GM15510 (cell line): ENCODE data around the gene WDR33.

Experiments
- POLR2A ChIP-seq: IDR thresholded peaks from 3 replicates; pipeline ENCODE4 v1.6.1; 2011; ENCODE audit warnings: borderline replicate concordance; ENCODE audit not compliant: insufficient read length; ENCODE audit errors: extremely low read depth

The WDR33 gene

DNA sequence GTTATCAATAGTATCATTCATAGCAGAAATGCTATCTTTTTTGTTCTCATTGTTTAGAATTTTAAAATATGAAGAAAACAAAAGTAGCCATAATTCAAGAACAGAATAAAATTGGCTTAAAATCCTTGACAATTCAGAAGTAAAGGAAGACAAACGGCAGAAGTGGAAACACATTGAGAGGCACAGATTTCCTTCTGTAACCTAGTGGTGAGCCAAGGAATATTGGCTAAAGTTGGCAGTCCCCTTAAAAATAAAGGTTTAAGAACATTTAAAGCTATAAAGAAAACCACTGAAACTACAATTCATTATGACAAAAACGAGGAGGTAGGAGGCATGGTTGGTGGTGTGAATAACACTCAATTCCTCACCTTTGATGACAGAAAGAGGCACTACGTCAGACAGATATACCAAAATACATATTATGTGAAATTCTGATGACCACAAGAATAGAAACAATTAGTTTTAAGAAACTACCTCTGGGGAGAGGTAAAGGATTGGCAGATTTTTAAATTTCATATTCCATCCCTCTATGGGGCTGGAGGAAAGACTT, 67.4 kb downstream of the WDR33 start:
- no peak for TF ChIP-seq POLR2A

- no peak for TF ChIP-seq POLR2A
Measured at GRCh38 chr2:127740665-127741288, 70.2 kb downstream of the WDR33 start.

DNA sequence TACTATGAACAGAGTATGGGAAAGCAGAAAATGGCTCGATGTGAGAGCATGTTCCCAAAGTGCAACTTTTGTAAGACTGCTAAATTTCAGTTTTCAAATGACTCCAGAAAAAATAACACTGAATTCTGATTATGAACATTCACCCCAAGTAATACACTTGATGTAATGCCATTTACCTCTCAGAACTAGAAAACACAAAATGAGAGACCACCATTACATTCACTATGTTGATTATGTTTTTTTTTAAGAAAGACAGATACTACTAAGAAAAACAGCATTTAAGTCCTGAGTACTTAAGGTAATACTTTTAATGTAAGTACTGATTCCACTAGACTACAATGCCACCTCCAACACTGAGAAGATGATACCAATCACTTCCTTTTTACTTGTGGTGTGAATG, 71.2 kb downstream of the WDR33 start:
- TF ChIP-seq POLR2A = no peak

DNA sequence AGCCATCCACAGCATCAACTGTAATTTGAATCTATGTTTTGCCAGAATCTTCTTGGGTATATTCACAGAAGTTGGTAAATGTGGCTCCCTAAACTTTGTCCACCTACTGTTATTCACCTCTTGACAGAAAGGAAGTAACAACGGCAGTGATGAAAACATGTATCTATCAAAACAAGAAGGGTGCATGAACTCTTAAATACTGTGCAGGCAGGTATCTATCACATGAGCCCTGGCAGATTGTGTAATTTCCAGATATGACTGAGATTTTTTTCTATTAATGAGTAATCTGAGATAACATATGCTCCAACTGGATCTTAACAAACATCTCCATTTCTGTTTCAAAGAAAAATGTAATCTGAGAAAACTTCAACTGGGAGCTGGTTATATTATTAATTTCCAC, 73.1 kb downstream of the WDR33 start:
- TF ChIP-seq POLR2A = no peak

- no peak for TF ChIP-seq POLR2A
Measured at GRCh38 chr2:127735537-127736399, 75.2 kb downstream of the WDR33 start.

GRCh38 chr2:127735044-127735443, 75.9 kb downstream of the WDR33 start:
- TF ChIP-seq POLR2A = no peak

DNA sequence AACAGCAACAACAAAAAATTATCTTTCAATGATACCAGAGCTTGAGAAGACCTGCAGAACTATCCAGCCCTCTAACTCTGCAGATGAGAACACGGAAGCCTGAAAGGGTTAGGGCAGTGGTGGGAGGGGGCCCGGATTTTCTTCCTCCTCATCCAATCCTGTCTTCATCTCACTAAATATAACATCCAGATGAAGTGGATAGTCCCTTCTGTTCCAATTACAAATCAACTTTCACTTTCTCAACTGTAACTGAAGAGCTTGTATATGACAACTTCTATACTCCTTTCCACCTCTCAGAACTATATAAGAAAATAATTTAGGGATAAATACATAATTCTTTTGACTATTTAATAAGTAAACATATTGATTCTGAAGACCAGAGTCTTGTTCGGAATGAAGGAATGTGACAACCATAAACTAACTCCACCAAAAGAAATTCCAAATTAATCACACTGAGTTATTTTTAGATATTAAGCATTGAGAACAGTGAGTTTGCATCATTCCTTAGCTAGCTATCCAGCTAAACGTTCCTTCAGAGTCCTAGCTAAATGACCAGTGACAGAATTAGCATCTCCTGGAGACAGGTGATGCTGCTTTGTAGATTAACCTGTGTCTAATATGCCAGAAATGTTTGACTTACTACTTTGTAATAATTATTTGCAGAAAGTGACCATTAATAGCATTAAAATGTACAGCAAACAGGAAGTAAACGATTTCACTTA, 77.0 kb downstream of the WDR33 start:
- TF ChIP-seq POLR2A = no peak

DNA sequence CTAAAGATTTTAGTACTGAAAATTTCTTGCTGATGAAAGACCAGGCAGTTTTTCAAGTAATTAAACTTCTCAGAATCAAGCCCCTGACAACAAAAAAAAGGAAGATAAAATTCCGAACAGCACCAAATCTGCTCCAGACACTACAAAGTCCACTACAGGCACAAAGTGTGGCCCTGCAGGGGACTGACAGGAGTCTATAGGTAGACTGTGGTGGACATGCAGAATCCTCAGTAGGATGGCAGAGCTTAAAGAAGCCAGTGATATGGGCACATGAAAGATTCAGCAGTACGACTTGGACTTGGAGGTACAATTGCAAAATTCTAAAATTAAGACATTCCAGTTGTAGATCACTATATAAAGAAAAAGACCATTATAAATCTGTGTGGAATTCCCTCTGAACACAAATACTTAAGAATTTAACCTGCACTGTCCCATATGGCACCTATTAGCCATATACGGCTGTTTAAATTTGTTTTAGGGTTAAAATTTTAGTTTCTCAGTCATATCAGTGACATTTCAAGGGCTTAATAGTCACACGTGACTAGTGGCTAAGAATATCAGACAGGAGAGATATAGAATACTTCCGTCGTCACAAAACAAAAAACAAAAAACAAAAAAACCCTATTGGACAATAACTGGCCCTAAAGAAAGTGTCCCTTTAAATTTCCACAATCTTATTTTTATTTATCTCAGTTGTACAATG, 77.7 kb downstream of the WDR33 start:
- no peak for TF ChIP-seq POLR2A

DNA sequence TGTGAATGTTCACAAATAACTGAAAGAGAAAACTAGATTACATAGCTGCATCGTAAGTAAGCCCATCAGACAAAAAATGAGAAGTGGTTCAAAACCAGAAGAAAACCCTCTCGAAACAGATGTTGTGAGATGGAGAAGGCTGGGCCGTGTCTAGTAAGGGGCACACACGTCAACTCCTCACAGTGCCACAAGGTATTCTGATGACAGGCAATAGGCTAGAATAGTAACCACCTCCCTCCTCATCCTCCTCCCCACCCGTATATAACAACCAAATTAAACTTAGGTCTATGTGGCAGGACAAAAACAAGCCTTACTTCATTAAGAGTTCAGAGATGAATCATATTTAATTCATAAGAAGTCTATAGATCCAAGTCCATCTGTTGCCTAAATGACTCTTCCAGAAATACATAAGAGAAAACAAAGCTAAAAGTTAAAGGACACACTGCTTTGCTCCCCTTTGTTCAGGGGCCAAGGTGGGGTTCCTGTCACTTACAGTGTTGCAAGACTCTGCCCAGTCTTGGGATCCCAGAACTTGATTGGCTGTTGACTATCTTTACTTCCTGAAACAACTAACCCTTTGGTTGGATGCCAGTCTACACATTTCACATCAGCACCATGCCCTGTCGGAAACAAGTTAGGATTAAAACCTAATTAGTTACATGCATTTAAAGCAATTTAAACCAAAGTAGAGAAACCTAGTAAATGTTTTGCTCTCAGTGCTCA, 84.7 kb downstream of the WDR33 start:
- TF ChIP-seq POLR2A = no peak

GRCh38 chr2:127722807-127723206, 88.2 kb downstream of the WDR33 start:
- no peak for TF ChIP-seq POLR2A

GRCh38 chr2:127721978-127722355, 89.0 kb downstream of the WDR33 start:
- no peak for TF ChIP-seq POLR2A

GRCh38 chr2:127721311-127721977, 89.5 kb downstream of the WDR33 start:
- TF ChIP-seq POLR2A = no peak
